ENCODE data around the gene SETD2. TPM values are rescaled to one million over a fixed set of nuclear protein-coding genes. Genes with fewer than 3 reads are reported as not detected.
"Not testable (repeated sequence)": the region's sequence is repeated elsewhere in the genome, so short reads cannot be mapped to it uniquely, and the experiment has no call there.

SETD2 gene
- total RNA-seq = 40.3 and 45.3 TPM in 2 replicates

DNA sequence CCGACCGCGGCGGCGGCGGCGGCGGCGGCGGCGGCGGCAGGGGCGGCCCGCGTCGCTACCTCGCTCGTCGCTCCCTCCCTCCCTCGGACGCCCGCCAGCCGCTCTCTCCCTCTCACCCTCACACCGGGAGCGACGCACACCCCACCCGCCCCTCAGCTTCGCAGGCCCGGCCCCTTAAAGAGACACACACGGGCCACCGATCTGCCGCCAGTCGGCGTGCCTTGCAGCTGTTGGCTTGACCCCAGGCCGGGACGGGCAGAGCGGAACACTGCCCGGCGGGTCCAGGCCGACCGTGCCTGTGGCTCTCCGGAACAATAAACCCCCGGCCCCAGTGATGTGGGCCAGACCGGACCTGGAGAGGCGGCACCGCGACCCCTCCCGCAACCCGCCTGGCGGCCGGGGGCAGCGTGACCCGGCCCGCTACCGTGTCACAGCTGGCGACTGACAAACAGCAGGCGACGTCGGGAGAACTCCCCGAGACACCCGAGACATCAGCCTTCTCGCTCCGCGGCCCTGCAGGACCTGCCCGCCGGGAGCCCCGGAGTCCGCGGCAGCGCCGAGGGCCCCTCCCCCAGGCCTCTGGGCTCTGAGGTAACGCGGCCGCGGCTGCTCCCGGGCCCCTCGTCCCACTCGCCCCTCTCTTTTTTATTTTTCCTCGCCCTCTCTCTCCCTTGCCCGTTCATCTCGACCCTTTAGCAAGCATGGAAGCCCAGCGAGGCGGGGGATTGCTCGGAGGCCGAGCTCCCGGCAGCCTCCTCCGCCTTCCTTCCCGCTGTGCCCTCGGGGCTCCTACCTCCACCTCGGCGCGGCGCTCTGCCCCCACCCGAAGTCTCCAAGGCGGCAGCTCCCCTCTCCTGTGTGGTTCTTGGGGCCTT, at the start of gene SETD2:
TSS of gene SETD2 (minus strand) at position 107 of the 875 bp plus-strand sequence. CDS start 189 bp downstream, outside the sequence.
- peak; percentile 94 for DNase-seq (ENCODE audit: low read depth)
- peak; percentile 20 for TF ChIP-seq CTCF (IDR thresholded peaks at IDR 0.05; ENCODE audit: insufficient read depth, low read depth, low read length)
- peak within 1 kb of the TSS; percentile 91 for H3K4me3 ChIP-seq (ENCODE audit: low read depth, low read length)

DNA sequence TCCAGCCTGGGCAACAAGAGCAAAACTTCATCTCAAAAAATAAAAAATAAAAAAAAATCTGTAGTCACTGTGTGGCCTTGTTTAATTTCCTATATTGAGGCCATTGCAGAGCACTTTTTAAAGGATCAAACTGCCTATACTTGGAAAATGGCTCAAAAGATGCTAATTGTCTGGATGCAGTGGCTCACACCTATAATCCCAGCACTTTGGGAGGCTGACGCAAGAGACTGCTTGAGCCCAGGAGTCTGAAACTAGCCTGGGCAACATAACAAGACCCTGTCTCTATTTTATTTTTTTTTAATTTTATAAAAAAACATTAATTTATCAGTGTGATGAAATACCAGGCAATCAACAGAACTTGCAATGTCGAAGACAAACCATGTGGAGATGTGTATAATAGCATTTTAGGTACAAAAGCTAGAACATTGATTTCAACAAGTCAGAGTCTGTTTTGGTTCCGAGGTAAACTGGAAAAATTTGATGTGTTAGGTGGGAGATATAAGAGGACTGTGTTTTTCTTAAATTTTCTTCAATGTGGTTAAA, 47.0 kb upstream of the SETD2 start:
- no peak overlapping the region for H3K4me3 ChIP-seq (ENCODE audit: low read depth, low read length)
- DNase-seq (ENCODE audit: low read depth) = no peak
- no peak for TF ChIP-seq CTCF (IDR thresholded peaks at IDR 0.05; ENCODE audit: insufficient read depth, low read depth, low read length)

DNA sequence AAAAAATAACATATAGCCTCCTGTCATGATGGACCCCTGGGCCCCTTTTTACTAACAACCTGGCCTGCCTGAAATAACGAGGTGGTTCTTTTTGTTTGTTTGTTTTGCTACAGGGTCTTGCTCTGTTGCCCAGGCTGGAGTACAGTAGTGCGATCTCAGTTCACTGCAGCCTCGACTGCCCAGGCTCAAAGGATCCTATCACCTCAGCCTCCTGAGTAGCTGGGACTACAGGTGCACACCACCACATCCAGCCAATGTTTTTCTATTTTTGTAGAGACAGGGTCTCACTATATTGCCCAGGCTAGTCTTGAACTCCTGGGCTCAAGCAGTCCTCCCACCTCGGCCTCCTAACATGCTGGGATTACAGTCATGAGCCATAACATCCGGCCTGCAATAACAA, 42.1 kb upstream of the SETD2 start:
- DNase-seq (ENCODE audit: low read depth); H3K4me3 ChIP-seq (ENCODE audit: low read depth, low read length): not testable (repeated sequence)

DNA sequence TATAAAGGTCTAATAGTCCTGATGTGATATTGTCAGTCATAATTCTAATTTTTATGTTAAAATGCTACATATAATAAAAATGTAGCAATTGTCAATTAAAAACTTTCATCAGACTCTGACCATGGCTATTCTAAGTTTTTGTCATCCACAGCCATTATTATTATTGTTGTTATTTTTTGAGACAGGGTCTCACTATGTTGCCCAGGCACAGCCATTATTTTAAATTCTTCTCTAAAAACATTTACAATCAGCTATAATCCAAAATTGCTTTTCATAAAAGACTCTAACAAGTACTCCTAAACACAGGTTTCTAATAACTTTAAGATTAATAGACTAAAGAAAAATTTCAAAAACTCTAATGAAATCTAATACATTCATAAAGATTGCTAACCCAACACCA, 41.0 kb upstream of the SETD2 start:
- TF ChIP-seq CTCF (IDR thresholded peaks at IDR 0.05; ENCODE audit: insufficient read depth, low read depth, low read length) = no peak
- no peak overlapping the region for H3K4me3 ChIP-seq (ENCODE audit: low read depth, low read length)
- DNase-seq (ENCODE audit: low read depth) = no peak

GRCh38 chr3:47202542-47202941, 38.6 kb upstream of the SETD2 start:
- no peak for DNase-seq (ENCODE audit: low read depth)
- TF ChIP-seq CTCF (IDR thresholded peaks at IDR 0.05; ENCODE audit: insufficient read depth, low read depth, low read length) = no peak
- H3K4me3 ChIP-seq (ENCODE audit: low read depth, low read length) = no peak overlapping the region

- no peak for DNase-seq (ENCODE audit: low read depth)
- TF ChIP-seq CTCF (IDR thresholded peaks at IDR 0.05; ENCODE audit: insufficient read depth, low read depth, low read length) = no peak
- no peak overlapping the region for H3K4me3 ChIP-seq (ENCODE audit: low read depth, low read length)
These were observed 33.4 kb upstream of the SETD2 start for GRCh38 chr3:47197287-47197686.

GRCh38 chr3:47194994-47195393, 31.1 kb upstream of the SETD2 start:
- DNase-seq (ENCODE audit: low read depth) = no peak
- no peak for TF ChIP-seq CTCF (IDR thresholded peaks at IDR 0.05; ENCODE audit: insufficient read depth, low read depth, low read length)
- no peak overlapping the region for H3K4me3 ChIP-seq (ENCODE audit: low read depth, low read length)
